NCI-H460 (cell line): ENCODE results near the gene HSPH1. TPM values are rescaled to one million over a fixed set of nuclear protein-coding genes. Genes with fewer than 3 reads are reported as not detected.
"Not testable (repeated sequence)": the region's sequence is repeated elsewhere in the genome, so short reads cannot be mapped to it uniquely, and the experiment has no call there.

ENCODE experiments used
- DNase-seq: peaks from one replicate; pipeline ENCODE4 v3.0.0-alpha.2; 2016; ENCODE audit warnings: low read depth; ENCODE audit errors: extremely low read depth
- total RNA-seq: library from RNA; depleted of rRNA; stranded (reverse); fragments of >200 nt; shearing (Covaris generic); gene quantifications from 2 replicates; pipeline ENCODE4 v1.2.3, GENCODE V29; 2014; rRNA removed

HSPH1 gene
- total RNA-seq, 1 experiment from 2014 or later: 45.9 TPM

DNA sequence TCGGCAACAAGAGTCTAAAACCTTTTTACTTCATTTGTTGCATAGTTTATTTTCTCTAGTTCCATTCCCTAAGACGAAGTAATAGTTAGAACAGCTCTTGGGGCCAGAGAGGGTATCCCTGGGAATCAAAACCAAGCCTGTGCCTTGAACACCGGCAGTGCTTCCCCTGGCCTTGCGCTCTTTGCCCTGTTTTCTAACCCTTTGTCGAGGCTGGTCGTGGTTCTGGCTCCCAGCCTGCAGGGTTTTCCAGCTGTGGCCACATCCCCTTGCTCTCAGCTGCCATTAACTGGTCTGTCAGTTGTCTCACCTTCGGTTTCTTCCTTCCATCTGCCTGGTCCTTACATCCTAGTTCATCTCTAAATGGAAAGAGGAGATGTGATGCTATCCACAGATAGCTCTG is 61.0 kb downstream of the HSPH1 start:
- no peak for DNase-seq

DNA sequence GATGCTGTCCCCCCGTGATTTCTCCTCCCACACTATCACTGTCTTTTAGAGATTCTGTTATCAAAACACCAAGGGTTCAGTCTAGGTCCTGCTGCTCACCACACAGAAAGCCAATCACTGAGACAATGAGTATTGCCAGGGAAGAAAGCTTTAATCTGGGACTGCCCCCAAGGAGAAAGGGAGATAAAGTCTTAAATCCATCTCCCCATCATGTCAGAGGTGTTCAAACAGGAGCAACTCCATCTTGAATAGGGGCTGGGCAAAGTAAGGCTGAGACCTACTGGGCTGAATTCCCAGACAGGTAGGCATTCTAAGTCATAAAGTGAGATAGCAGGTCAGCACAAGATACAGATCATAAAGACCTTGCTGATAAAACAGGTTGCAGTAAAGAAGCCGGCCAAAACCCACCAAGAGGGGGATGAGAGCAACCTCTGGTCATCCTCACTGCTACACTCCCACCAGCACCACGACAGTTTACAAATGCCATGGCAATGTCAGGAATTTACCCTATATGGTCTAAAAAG is 63.7 kb downstream of the HSPH1 start:
- DNase-seq: not testable (repeated sequence)

DNA sequence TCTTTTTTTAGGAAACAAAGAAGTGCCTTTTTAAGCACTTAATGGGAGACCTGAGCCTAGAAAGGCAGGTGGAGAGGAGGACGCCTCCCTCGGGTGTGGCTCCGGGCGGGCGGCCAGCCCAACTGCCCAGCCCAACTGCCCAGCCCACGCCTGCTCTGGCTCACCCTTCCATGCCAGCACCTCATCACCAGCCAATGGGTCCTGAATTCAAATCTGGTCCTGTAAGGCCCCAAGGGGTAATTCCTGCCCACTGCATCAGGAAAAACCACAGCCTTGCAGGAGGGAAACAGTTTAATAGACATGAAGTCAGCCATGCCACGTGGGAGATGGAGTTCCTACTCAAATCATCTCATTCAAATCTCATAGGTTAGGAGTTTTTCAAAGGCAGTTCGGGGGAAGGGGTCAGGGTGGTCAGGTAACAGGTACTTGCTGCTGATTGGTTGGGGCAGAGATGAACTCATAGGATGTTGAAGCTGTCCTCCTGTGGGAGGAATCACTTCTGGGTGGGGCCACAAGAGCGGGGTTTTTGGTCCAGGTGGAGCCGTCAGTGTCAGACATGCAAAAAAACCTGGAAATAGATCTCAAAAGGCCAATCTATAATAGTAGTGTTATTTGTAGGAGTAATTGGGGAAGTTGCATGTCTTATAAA is 64.9 kb downstream of the HSPH1 start:
- DNase-seq: no peak

DNA sequence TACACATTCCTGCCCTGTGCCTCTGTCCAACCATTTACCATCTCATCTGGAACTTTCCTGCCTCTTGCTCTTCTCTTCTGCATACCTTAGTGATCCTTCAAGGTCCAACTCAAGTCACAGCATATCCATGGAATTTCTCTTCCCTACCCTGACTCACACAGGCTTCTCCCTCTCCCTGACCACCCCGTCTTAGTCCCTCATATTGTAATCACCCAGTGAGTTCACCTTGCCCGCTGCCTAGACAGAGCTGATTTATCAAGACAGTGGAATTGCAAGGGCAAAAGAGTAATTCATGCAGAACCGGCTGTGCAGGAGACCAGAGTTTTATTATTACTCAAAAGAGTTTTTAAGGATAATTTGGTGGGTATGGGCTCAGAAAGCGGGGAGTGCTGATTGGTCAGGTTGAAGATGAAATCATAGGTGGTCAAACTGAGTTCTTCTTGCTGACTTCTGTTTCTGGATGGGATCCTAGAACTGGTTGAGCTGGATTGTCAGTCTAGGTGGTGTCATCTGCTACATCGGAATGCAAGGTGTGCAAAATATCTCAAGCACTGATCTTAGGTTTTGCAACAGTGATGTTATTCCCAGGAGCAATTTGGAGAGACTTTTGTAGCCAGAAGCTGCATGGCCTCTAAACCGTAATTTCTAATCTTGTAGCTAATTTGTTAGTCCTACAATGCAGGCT is 67.2 kb downstream of the HSPH1 start:
- DNase-seq: no peak

DNA sequence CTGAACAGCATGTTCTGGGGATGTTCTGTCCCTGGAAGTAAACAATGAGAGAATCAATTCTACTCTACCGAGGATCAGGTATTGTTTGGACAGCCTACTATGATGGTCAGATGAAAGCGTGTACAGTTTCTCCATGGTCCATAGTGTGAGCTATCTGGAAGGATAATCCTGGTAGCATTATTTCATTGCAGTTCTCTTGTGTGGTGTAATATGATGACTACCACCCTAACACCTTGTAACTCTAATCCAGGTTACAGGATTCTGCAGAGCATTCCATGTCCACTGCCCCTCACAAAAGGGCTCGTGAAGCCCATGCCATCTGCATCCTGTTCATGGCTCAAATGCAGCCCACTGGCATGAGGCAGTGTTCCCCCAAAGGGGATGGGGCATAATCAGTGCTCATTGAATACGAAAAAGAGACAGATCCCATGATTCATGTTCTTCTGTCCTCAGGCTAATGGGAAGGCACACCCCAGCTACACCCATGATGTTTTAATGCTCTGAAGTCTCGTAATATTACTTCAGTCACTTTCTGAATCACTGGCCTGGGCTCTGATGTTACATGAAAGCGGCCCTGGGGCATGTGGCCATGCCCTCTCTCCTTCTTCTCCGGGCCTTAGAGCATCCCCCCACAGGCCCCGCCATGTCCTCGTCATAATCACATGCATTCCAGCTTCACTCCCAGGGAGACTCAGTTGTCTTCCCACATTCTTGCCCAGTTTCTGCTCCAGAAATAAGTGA is 68.4 kb downstream of the HSPH1 start:
- no peak for DNase-seq

DNA sequence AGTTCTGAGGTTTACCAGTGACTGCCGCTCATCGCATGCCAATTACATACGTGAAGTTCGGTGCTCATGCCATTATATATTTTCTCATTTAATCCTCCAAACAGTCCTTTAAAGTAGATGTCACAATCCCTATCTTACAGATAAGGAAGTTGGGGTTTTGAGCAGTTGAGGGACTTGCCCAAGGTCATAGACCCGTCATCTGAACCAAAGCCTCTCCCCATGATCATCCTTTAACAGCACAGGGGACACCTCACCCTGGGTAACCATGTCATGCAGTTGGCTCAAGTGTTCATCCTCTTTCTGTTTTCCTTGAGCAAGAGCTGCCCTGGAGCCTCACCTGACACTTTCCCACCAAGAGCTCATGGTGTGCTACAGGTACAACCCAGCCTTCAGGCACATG is 69.1 kb downstream of the HSPH1 start:
- no peak for DNase-seq

DNA sequence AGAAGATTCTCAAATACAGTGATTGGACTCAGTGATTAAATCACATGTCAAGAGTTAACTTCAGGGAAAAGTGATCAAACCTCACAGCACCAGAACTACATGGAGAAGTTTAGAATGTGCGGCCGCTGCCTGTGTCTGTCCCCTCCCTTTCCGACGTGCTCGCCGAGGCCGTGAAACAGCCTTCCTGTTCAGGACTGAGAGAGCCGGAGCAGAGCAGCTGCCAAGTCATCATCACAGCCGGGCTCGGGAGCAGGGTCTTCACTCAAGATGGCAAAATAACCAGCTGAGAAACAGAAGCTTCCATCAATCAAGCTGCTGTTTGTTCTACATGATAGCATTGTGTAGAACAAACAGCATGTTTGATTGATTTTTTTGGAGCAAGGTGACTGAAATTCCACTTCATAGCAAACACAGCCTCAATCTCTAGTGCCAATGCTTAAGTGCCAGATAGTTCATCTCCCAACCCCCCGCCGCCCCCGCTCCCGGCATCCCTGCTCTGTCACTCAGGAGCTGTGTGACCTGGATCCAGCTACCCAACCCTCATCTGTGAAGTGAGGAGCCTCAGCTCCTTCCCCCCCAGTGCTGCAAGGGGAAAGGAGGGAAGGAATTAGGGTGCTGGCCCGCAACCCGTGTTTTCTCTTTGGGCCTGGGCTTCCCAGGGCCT is 70.6 kb downstream of the HSPH1 start:
- DNase-seq: no peak

DNA sequence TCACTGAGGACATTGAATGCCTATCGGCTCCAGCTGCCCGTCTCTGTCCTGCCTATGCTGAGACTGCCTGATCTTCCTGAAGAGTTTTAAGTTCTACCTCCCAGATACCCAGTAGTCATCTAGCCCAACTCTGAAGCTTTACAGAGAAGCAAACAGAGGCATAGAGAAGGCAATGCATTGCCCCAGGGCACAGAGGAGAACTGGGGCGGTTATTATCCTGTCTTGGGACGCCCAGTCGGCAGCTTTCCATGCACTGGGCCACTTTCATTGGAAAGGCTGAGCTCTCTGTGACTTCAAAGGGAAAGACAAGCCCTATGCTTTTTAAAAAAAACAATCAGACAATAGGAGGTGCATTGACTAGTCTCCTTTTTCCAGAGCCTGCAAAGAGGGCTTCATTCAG is 71.6 kb downstream of the HSPH1 start:
- DNase-seq: no peak

DNA sequence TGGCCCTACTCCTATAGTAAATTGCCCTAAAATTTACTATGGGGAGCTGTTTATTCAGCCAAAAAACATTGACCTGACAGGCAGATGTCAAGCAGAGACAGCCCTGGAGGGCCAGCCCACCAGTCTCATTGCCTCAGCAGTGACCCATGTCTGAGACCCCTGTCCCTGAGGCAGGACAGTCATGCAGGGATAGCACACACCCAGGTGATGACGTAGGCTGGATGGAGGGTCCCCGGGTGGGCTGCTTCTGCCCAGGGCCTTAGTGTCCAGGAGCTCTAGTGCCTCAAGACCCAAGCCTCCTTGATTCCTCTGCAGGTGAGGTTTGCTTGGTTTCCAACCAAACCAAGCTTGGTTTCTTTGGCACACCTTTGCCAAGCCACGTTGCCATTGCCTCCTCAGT is 72.1 kb downstream of the HSPH1 start:
- DNase-seq: no peak

DNA sequence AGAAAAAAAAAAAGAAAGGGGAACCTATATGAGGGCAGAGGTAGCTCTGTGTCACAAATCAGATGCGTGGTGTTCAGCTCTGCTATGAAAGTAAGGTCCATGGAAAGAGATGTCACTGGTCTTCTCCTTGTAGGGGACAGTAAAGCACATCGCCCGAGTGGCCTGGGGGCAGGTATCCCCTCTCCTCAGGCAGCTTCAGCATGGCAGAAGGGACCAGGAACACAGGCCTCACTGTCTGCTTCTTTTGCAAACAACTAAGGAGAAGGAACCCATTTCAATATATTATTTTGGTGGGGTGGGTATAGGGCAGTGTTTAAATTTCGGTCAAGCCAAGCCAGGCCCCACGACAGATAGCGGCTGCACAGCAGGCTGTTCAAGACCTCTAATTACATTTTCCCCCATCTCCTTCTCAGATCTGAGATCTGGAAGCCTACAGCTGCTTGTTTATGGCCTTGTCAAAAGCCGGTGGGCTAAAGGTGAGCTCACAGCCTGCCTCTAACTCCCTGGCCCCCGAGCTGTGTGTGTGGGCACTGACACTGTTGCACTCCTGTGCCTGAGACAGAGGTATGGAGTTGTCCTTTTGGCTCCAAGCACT is 72.8 kb downstream of the HSPH1 start:
- DNase-seq: no peak

Other genes starting within 250 kb of the HSPH1 start
- gene TEX26, start 229.2 kb downstream of the HSPH1 start, total RNA-seq: not detected in 2 replicates
- 4.1 and 4.2 TPM in 2 replicates for gene B3GLCT, start 38.1 kb upstream of the HSPH1 start, total RNA-seq